HepG2 (cell line): ENCODE measurements around the gene LRR1. TPM values are rescaled to one million over a fixed set of nuclear protein-coding genes. Genes with fewer than 3 reads are reported as not detected.

Experiments
- BRCA1 ChIP-seq: sonication (generic); formaldehyde crosslinking; IDR thresholded peaks from 2 replicates; pipeline ENCODE4 v1.4.0; 2020; ENCODE audit warnings: missing genetic modification reagents
- ISL2 ChIP-seq: sonication (generic); formaldehyde crosslinking; IDR thresholded peaks from 2 replicates; pipeline ENCODE4 v1.5.0; 2020; ENCODE audit warnings: missing genetic modification reagents
- KDM1A ChIP-seq: IDR thresholded peaks from 2 replicates; pipeline ENCODE4 v1.6.1; 2016; ENCODE audit warnings: missing compliant biosample characterization
- MTF2 ChIP-seq: sonication (generic); formaldehyde crosslinking; IDR thresholded peaks from 2 replicates; pipeline ENCODE4 v1.5.0; 2020; ENCODE audit warnings: missing genetic modification reagents, borderline replicate concordance
- NFIC ChIP-seq: IDR thresholded peaks from 2 replicates; pipeline ENCODE4 v1.6.1; 2012; ENCODE audit warnings: mild to moderate bottlenecking, low read length, inconsistent platforms
- SRSF4 ChIP-seq: fragments of 200-400 bp; formaldehyde crosslinking; IDR thresholded peaks from one replicate; pipeline ENCODE4 v1.6.1; 2018; ENCODE audit warnings: mild to moderate bottlenecking, low read depth, low read length, moderate library complexity; ENCODE audit not compliant: poor library complexity, severe bottlenecking
- SSRP1 ChIP-seq: IDR thresholded peaks from 2 replicates; pipeline ENCODE4 v1.6.1; 2016; ENCODE audit warnings: control low read depth
- SUZ12 ChIP-seq: fragments of 150-350 bp; IDR thresholded peaks from 2 replicates; pipeline ENCODE4 v1.6.1; 2014; ENCODE audit warnings: low read depth, low read length
- ZFP36 ChIP-seq: fragments of 150-350 bp; IDR thresholded peaks from 2 replicates; pipeline ENCODE4 v1.6.1; 2018; ENCODE audit warnings: borderline replicate concordance, low read length, low read depth; ENCODE audit not compliant: partially characterized antibody
- ZMYM3 ChIP-seq: sonication (generic); formaldehyde crosslinking; IDR thresholded peaks from 2 replicates; pipeline ENCODE4 v1.5.1; 2020; ENCODE audit warnings: mild to moderate bottlenecking, missing genetic modification reagents
- ZNF224 ChIP-seq: sonication (generic); formaldehyde crosslinking; IDR thresholded peaks from 2 replicates; pipeline ENCODE4 v1.5.0; 2020; ENCODE audit warnings: mild to moderate bottlenecking, missing genetic modification reagents
- ZNF232 ChIP-seq: sonication (generic); formaldehyde crosslinking; IDR thresholded peaks from 2 replicates; pipeline ENCODE4 v1.4.0; 2020; ENCODE audit warnings: missing genetic modification reagents, borderline replicate concordance
- ZNF780A ChIP-seq: sonication (generic); formaldehyde crosslinking; IDR thresholded peaks from 2 replicates; pipeline ENCODE4 v1.8.0; 2022; ENCODE audit warnings: mild to moderate bottlenecking, missing genetic modification reagents, moderate library complexity
- ZNF891 ChIP-seq: sonication (generic); formaldehyde crosslinking; IDR thresholded peaks from 2 replicates; pipeline ENCODE4 v1.5.0; 2020; ENCODE audit warnings: mild to moderate bottlenecking, missing genetic modification reagents
- ZSCAN29 ChIP-seq: sonication (generic); formaldehyde crosslinking; conservative IDR thresholded peaks from 2 replicates; pipeline ENCODE4 v1.4.0; 2020; ENCODE audit warnings: mild to moderate bottlenecking, missing genetic modification reagents
- polyA plus RNA-seq, 8 experiments: library from polyadenylated mRNA; depleted of rRNA in 3 of 8; stranded (reverse) in 7 of 8; unstranded in 1 of 8; fragments of >200 nt; fragmentation: Illumina TruSeq in 4 of 8; extraction: Trizol in 4 of 8; gene quantifications; 2 replicates each; pipeline versions ENCODE4 v1.2.1 to v1.2.3, GENCODE V29; 2011 to 2016; ENCODE audit warnings: low read depth in 4 of 8, missing spikeins in 1 of 8, mixed read lengths in 1 of 8; ENCODE audit not compliant: insufficient read depth in 1 of 8
- total RNA-seq, 5 experiments: library from RNA; depleted of rRNA; stranded (reverse); fragments of >200 nt; fragmentation: Illumina TruSeq; extraction: Trizol; gene quantifications; 2 replicates each; pipeline ENCODE4 v1.2.3, GENCODE V29; 2016; ENCODE audit warnings: low read depth in 1 of 5
- TF ChIP-seq, protein P1 (sequence below): sonication (generic); formaldehyde crosslinking; IDR thresholded peaks from 2 replicates; pipeline ENCODE4 v1.5.0; 2020; ENCODE audit warnings: missing genetic modification reagents, mild to moderate bottlenecking, borderline replicate concordance
- TF ChIP-seq, protein P2 (sequence below): sonication (generic); formaldehyde crosslinking; IDR thresholded peaks from 2 replicates; pipeline ENCODE4 v1.4.0; 2020; ENCODE audit warnings: mild to moderate bottlenecking, missing genetic modification reagents, borderline replicate concordance
- TF ChIP-seq, protein P3 (sequence below): sonication (generic); formaldehyde crosslinking; IDR thresholded peaks from 2 replicates; pipeline ENCODE4 v1.5.1; 2020; ENCODE audit warnings: missing genetic modification reagents, mild to moderate bottlenecking, borderline replicate concordance
- TF ChIP-seq, protein P4 (sequence below): sonication (generic); formaldehyde crosslinking; IDR thresholded peaks from 2 replicates; pipeline ENCODE4 v1.4.0; 2020; ENCODE audit warnings: mild to moderate bottlenecking, missing genetic modification reagents

The LRR1 gene
- total and polyA plus RNA-seq, 2 of the 13 experiments (the other 11 are each of a cell fraction or from before 2014, with no cell fraction given): 7.0 to 36.2 TPM

DNA sequence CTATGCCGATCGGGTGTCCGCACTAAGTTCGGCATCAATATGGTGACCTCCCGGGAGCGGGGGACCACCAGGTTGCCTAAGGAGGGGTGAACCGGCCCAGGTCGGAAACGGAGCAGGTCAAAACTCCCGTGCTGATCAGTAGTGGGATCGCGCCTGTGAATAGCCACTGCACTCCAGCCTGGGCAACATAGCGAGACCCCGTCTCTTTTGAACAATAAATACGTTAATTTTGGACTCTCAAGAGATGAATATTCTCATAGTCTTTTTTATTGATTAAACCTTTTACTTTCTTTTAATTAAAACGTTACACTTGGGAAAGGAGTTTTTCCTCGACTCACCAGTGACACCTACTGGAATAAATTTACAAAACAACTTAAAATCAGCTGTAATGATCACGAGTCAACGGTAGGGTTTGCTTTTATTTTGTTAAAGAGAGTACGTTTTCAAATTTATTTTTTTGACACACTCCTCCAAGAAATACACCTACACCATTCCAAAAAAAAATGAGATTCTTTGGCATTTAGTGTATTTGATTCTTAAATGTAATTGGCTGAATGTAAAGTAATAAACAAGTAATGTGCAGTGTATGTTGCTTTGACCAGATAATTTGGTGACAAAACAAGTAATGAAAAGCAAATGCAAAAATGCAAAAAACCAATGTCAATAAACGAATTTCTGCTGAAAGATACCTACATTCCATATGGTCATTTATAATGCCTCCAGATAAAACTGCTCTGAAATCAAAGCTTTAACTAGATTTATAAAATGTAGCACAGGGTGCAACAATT lies 11.9 kb upstream of the LRR1 start (continued):
- TF ChIP-seq, protein P1, sequence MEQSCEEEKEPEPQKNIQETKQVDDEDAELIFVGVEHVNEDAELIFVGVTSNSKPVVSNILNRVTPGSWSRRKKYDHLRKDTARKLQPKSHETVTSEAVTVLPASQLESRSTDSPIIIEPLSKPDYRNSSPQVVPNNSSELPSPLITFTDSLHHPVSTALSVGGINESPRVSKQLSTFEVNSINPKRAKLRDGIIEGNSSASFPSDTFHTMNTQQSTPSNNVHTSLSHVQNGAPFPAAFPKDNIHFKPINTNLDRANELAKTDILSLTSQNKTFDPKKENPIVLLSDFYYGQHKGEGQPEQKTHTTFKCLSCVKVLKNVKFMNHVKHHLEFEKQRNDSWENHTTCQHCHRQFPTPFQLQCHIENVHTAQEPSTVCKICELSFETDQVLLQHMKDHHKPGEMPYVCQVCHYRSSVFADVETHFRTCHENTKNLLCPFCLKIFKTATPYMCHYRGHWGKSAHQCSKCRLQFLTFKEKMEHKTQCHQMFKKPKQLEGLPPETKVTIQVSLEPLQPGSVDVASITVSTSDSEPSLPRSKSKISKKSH (CRISPR knock-in tag): no peak
- TF ChIP-seq NFIC (no peak), SUZ12 (no peak), ZMYM3 (CRISPR knock-in tag) (peak; percentile 58), ZFP36 (no peak), SSRP1 (CRISPR knock-in tag) (peak; percentile 92; the same call in 1 of the 2 replicates), BRCA1 (CRISPR knock-in tag) (no peak), ZNF780A (no peak), ZNF891 (CRISPR knock-in tag) (no peak), MTF2 (CRISPR knock-in tag) (no peak), ZNF224 (CRISPR knock-in tag) (peak; percentile 86; the same call in 1 of the 2 replicates), SRSF4 (no peak), ISL2 (CRISPR knock-in tag) (0 out of 2 replicates have a peak, but pooled peaks have one; percentile 62), KDM1A (CRISPR knock-in tag) (peak; percentile 31; the same call in 1 of the 2 replicates), ZSCAN29 (CRISPR knock-in tag) (no peak), ZNF232 (peak; percentile 11; the same call in 1 of the 2 replicates)
- TF ChIP-seq, protein P2, sequence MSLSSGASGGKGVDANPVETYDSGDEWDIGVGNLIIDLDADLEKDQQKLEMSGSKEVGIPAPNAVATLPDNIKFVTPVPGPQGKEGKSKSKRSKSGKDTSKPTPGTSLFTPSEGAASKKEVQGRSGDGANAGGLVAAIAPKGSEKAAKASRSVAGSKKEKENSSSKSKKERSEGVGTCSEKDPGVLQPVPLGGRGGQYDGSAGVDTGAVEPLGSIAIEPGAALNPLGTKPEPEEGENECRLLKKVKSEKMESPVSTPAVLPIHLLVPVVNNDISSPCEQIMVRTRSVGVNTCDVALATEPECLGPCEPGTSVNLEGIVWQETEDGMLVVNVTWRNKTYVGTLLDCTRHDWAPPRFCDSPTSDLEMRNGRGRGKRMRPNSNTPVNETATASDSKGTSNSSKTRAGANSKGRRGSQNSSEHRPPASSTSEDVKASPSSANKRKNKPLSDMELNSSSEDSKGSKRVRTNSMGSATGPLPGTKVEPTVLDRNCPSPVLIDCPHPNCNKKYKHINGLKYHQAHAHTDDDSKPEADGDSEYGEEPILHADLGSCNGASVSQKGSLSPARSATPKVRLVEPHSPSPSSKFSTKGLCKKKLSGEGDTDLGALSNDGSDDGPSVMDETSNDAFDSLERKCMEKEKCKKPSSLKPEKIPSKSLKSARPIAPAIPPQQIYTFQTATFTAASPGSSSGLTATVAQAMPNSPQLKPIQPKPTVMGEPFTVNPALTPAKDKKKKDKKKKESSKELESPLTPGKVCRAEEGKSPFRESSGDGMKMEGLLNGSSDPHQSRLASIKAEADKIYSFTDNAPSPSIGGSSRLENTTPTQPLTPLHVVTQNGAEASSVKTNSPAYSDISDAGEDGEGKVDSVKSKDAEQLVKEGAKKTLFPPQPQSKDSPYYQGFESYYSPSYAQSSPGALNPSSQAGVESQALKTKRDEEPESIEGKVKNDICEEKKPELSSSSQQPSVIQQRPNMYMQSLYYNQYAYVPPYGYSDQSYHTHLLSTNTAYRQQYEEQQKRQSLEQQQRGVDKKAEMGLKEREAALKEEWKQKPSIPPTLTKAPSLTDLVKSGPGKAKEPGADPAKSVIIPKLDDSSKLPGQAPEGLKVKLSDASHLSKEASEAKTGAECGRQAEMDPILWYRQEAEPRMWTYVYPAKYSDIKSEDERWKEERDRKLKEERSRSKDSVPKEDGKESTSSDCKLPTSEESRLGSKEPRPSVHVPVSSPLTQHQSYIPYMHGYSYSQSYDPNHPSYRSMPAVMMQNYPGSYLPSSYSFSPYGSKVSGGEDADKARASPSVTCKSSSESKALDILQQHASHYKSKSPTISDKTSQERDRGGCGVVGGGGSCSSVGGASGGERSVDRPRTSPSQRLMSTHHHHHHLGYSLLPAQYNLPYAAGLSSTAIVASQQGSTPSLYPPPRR: no peak
- TF ChIP-seq, protein P3, sequence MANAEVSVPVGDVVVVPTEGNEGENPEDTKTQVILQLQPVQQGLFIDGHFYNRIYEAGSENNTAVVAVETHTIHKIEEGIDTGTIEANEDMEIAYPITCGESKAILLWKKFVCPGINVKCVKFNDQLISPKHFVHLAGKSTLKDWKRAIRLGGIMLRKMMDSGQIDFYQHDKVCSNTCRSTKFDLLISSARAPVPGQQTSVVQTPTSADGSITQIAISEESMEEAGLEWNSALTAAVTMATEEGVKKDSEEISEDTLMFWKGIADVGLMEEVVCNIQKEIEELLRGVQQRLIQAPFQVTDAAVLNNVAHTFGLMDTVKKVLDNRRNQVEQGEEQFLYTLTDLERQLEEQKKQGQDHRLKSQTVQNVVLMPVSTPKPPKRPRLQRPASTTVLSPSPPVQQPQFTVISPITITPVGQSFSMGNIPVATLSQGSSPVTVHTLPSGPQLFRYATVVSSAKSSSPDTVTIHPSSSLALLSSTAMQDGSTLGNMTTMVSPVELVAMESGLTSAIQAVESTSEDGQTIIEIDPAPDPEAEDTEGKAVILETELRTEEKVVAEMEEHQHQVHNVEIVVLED (CRISPR knock-in tag): no peak
- TF ChIP-seq, protein P4, sequence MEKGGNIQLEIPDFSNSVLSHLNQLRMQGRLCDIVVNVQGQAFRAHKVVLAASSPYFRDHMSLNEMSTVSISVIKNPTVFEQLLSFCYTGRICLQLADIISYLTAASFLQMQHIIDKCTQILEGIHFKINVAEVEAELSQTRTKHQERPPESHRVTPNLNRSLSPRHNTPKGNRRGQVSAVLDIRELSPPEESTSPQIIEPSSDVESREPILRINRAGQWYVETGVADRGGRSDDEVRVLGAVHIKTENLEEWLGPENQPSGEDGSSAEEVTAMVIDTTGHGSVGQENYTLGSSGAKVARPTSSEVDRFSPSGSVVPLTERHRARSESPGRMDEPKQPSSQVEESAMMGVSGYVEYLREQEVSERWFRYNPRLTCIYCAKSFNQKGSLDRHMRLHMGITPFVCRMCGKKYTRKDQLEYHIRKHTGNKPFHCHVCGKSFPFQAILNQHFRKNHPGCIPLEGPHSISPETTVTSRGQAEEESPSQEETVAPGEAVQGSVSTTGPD (CRISPR knock-in tag): 0 out of 2 replicates have a peak, but pooled peaks have one; percentile 37
